SK-N-SH treated with all-trans-retinoic acid at 6 μM for 48 hours (cell line): ENCODE data around the gene CPNE8.
A peak's percentile ranks its signal among the peaks of the same experiment; 100 is the strongest.

ENCODE experiments used
- ATAC-seq: fragments of 200-7000 bp; cut with Tn5 transposase; 3 replicates; pipeline ENCODE4 v1.9.1; 2020; ENCODE audit warnings: mild to moderate bottlenecking, moderate library complexity
- ARNTL ChIP-seq: fragments of 450-650 bp; formaldehyde crosslinking; IDR thresholded peaks from 2 replicates; pipeline ENCODE4 v1.5.0; 2020; ENCODE audit warnings: low read depth, mild to moderate bottlenecking, moderate library complexity, borderline replicate concordance
- BACH2 ChIP-seq: fragments of 250-450 bp; sonication (Bioruptor Pico); IDR thresholded peaks from 2 replicates; pipeline ENCODE4 v1.9.0; 2021; ENCODE audit warnings: mild to moderate bottlenecking, borderline replicate concordance
- CSDC2 ChIP-seq: fragments of 250-450 bp; sonication (Bioruptor Pico); IDR thresholded peaks from 2 replicates; pipeline ENCODE4 v1.5.0; 2020; ENCODE audit warnings: mild to moderate bottlenecking, moderate library complexity
- GLIS3 ChIP-seq: fragments of 250-450 bp; sonication (Bioruptor Pico); IDR thresholded peaks from 2 replicates; pipeline ENCODE4 v1.5.0; 2020; ENCODE audit warnings: mild to moderate bottlenecking, moderate library complexity
- ISL1 ChIP-seq: fragments of 250-450 bp; sonication (Bioruptor Pico); IDR thresholded peaks from 2 replicates; pipeline ENCODE4 v2.1.2; 2022; ENCODE audit warnings: mild to moderate bottlenecking, moderate library complexity
- OSR1 ChIP-seq: fragments of 250-450 bp; sonication (Bioruptor Pico); IDR thresholded peaks from 2 replicates; pipeline ENCODE4 v1.8.0; 2022; ENCODE audit warnings: moderate library complexity, mild to moderate bottlenecking, inconsistent platforms
- PPARA ChIP-seq: fragments of 250-450 bp; sonication (Bioruptor Pico); IDR thresholded peaks from 2 replicates; pipeline ENCODE4 v1.5.0; 2020; ENCODE audit warnings: mild to moderate bottlenecking, borderline replicate concordance
- RARB ChIP-seq: fragments of 250-450 bp; sonication (Bioruptor Pico); IDR thresholded peaks from 2 replicates; pipeline ENCODE4 v1.8.0; 2021; ENCODE audit warnings: mild to moderate bottlenecking, moderate library complexity
- SNAI2 ChIP-seq: fragments of 250-450 bp; sonication (Bioruptor Pico); IDR thresholded peaks from 2 replicates; pipeline ENCODE4 v1.5.0; 2020; ENCODE audit warnings: mild to moderate bottlenecking, moderate library complexity
- TCF4 ChIP-seq: fragments of 250-450 bp; sonication (Bioruptor Pico); IDR thresholded peaks from 2 replicates; pipeline ENCODE4 v1.8.0; 2021; ENCODE audit warnings: mild to moderate bottlenecking, moderate library complexity, borderline replicate concordance
- TOX ChIP-seq: fragments of 250-450 bp; sonication (Bioruptor Pico); IDR thresholded peaks from 2 replicates; pipeline ENCODE4 v1.8.0; 2021; ENCODE audit warnings: mild to moderate bottlenecking, moderate library complexity, borderline replicate concordance
- ZC3H10 ChIP-seq: fragments of 250-450 bp; sonication (Bioruptor Pico); IDR thresholded peaks from 2 replicates; pipeline ENCODE4 v1.5.1; 2021; ENCODE audit warnings: mild to moderate bottlenecking, moderate library complexity
- ZFP3 ChIP-seq: fragments of 250-450 bp; sonication (Bioruptor Pico); IDR thresholded peaks from 2 replicates; pipeline ENCODE4 v1.5.0; 2020; ENCODE audit warnings: mild to moderate bottlenecking, moderate library complexity
- ZFP30 ChIP-seq: fragments of 450-650 bp; formaldehyde crosslinking; IDR thresholded peaks from 2 replicates; pipeline ENCODE4 v1.5.0; 2022; ENCODE audit warnings: mild to moderate bottlenecking, moderate library complexity
- ZNF565 ChIP-seq: fragments of 450-650 bp; formaldehyde crosslinking; conservative IDR thresholded peaks from 2 replicates; pipeline ENCODE4 v1.5.0; 2020; ENCODE audit warnings: low read depth, mild to moderate bottlenecking, moderate library complexity
- ZNF8 ChIP-seq: fragments of 450-650 bp; formaldehyde crosslinking; IDR thresholded peaks from 2 replicates; pipeline ENCODE4 v1.5.0; 2020; ENCODE audit warnings: mild to moderate bottlenecking, moderate library complexity
- TF ChIP-seq, protein P1 (sequence below): fragments of 250-450 bp; sonication (Bioruptor Pico); IDR thresholded peaks from 2 replicates; pipeline ENCODE4 v1.8.0; 2021; ENCODE audit warnings: low read depth, mild to moderate bottlenecking, moderate library complexity, borderline replicate concordance
- TF ChIP-seq, protein P2 (sequence below): fragments of 250-450 bp; sonication (Bioruptor Pico); IDR thresholded peaks from 2 replicates; pipeline ENCODE4 v1.5.1; 2020; ENCODE audit warnings: low read depth, mild to moderate bottlenecking, moderate library complexity
- TF ChIP-seq, protein P3 (sequence below): fragments of 250-450 bp; sonication (Bioruptor Pico); IDR thresholded peaks from 2 replicates; pipeline ENCODE4 v1.5.0; 2020; ENCODE audit warnings: mild to moderate bottlenecking, moderate library complexity
- TF ChIP-seq, protein P4 (sequence below): fragments of 250-450 bp; sonication (Bioruptor Pico); IDR thresholded peaks from 2 replicates; pipeline ENCODE4 v1.5.1; 2021; ENCODE audit warnings: mild to moderate bottlenecking, moderate library complexity
- TF ChIP-seq, protein P5 (sequence below): fragments of 250-450 bp; sonication (Bioruptor Pico); IDR thresholded peaks from 2 replicates; pipeline ENCODE4 v1.8.0; 2020; ENCODE audit warnings: mild to moderate bottlenecking, moderate library complexity, borderline replicate concordance

CPNE8 gene

DNA sequence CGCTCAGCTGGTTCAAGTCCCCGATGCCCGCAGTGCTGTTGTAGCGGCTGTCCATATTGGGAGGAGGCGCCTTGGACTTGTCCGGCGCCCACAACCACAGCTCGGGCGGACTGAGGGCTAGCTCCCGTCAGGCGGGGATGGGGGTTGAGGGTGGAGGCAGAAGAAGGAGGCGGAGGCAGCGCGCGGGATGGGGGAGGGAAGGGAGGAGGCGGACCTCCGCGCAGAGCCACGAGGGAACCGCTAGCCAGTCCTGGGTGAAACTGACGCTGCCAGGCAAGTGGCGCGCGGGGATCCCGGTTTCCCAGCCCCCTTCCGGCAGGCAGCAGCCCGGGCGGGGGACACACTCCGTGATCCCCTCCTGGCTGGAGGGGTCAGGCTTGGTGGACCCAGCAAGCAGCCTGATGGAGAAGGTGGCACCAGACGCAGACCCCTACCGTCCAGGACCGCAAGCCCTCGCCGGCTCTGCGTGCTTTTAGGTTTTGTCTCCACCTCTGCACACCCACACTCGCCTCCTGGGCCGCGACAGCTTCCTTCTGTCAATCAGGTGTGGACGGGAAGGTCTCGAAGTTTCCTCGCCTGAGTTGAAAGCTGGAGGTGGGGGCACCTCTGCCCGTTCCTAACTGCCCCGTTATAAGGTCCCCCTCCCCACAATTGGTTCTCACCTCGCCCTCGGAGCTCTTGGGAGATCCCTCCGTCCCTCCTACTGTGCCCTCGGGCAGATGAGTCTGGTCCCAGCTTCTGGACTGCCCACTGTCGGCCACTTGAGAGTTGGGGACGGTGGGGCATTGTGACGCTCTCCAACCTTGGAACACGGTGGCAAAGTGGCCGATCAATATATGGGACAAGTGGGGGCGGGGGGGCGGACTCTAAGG is at the start of gene CPNE8:
TSS of gene CPNE8 (minus strand) at position 112 of the 872 bp plus-strand sequence. CDS start at position 55, 57 bp downstream.
- ATAC-seq, result peak; percentile 33
- TF ChIP-seq ZC3H10 (no peak), RARB (CRISPR knock-in tag) (no peak), OSR1 (CRISPR knock-in tag) (no peak), BACH2 (CRISPR knock-in tag) (no peak), ZNF8 (CRISPR knock-in tag) (no peak), ZFP30 (CRISPR knock-in tag) (no peak), ARNTL (CRISPR knock-in tag) (no peak), ZFP3 (CRISPR knock-in tag) (no peak), TOX (CRISPR knock-in tag) (no peak), SNAI2 (CRISPR knock-in tag) (no peak), ISL1 (no peak), GLIS3 (no peak)

DNA sequence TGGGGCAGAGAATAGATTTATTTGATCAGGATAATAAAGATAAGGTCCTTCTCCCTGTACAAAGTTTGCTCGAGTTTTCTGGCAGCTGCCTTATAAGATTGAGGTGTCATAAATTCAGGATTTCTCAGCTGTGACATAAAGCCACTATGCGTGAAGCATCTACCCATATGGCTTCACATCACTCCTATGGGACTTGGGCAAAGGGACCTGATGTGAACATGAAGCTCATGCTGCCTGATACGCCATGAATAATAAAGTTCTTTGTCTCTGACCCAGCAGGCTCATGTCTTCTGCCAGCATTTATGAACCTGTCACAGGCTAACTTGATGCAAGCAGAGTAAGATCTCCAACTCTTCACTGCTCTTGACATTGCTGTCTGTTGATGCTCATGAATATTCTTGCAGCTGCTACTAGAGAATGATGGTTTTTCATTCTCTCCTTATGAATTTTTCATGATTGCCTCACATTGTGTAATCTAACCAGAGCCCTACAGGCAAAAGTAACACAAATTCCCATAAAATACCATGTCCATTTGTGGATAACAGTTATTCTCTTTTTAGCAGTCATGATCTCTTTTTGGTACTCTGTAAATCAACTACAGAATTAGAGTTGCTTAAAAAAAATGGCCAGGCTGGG is 49.0 kb upstream of the CPNE8 start:
- no peak for ATAC-seq
- TF ChIP-seq TOX (CRISPR knock-in tag) (no peak), ZC3H10 (no peak), ZFP3 (CRISPR knock-in tag) (no peak), ZFP30 (CRISPR knock-in tag) (no peak), BACH2 (CRISPR knock-in tag) (no peak), ZNF8 (CRISPR knock-in tag) (no peak), OSR1 (CRISPR knock-in tag) (no peak), SNAI2 (CRISPR knock-in tag) (no peak), ARNTL (CRISPR knock-in tag) (no peak), RARB (CRISPR knock-in tag) (no peak), PPARA (CRISPR knock-in tag) (no peak), TCF4 (CRISPR knock-in tag) (no peak), ISL1 (no peak)
- TF ChIP-seq, protein P1, sequence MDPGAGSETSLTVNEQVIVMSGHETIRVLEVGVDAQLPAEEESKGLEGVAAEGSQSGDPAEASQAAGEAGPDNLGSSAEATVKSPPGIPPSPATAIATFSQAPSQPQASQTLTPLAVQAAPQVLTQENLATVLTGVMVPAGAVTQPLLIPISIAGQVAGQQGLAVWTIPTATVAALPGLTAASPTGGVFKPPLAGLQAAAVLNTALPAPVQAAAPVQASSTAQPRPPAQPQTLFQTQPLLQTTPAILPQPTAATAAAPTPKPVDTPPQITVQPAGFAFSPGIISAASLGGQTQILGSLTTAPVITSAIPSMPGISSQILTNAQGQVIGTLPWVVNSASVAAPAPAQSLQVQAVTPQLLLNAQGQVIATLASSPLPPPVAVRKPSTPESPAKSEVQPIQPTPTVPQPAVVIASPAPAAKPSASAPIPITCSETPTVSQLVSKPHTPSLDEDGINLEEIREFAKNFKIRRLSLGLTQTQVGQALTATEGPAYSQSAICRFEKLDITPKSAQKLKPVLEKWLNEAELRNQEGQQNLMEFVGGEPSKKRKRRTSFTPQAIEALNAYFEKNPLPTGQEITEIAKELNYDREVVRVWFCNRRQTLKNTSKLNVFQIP, result no peak
- TF ChIP-seq, protein P2, sequence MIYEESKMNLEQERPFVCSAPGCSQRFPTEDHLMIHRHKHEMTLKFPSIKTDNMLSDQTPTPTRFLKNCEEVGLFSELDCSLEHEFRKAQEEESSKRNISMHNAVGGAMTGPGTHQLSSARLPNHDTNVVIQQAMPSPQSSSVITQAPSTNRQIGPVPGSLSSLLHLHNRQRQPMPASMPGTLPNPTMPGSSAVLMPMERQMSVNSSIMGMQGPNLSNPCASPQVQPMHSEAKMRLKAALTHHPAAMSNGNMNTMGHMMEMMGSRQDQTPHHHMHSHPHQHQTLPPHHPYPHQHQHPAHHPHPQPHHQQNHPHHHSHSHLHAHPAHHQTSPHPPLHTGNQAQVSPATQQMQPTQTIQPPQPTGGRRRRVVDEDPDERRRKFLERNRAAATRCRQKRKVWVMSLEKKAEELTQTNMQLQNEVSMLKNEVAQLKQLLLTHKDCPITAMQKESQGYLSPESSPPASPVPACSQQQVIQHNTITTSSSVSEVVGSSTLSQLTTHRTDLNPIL, result no peak
- TF ChIP-seq, protein P3, sequence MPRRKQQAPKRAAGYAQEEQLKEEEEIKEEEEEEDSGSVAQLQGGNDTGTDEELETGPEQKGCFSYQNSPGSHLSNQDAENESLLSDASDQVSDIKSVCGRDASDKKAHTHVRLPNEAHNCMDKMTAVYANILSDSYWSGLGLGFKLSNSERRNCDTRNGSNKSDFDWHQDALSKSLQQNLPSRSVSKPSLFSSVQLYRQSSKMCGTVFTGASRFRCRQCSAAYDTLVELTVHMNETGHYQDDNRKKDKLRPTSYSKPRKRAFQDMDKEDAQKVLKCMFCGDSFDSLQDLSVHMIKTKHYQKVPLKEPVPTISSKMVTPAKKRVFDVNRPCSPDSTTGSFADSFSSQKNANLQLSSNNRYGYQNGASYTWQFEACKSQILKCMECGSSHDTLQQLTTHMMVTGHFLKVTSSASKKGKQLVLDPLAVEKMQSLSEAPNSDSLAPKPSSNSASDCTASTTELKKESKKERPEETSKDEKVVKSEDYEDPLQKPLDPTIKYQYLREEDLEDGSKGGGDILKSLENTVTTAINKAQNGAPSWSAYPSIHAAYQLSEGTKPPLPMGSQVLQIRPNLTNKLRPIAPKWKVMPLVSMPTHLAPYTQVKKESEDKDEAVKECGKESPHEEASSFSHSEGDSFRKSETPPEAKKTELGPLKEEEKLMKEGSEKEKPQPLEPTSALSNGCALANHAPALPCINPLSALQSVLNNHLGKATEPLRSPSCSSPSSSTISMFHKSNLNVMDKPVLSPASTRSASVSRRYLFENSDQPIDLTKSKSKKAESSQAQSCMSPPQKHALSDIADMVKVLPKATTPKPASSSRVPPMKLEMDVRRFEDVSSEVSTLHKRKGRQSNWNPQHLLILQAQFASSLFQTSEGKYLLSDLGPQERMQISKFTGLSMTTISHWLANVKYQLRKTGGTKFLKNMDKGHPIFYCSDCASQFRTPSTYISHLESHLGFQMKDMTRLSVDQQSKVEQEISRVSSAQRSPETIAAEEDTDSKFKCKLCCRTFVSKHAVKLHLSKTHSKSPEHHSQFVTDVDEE (CRISPR knock-in tag), result no peak

DNA sequence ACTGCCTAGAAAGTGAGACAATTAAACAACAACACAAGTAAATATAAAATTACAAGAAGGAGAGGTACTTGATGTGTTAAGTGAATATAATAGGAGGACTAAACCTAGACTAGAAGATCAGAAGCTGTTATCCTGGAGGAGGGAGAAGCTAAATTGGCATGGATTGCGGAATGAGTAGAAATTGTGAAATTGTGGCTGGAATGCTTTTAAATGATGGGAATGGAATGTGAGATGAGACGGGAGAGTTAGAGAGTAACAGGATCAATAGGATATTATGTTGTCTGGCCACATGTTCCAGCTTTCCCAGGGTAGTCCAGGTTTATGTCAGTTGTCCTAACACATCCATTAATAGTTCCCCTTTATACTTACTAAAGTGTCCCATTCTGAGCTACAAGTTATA is 44.0 kb upstream of the CPNE8 start:
- TF ChIP-seq ISL1 (peak; percentile 66), ZC3H10 (no peak), ZNF565 (CRISPR knock-in tag) (no peak), GLIS3 (no peak)
- TF ChIP-seq, protein P1, result no peak
- no peak for ATAC-seq

DNA sequence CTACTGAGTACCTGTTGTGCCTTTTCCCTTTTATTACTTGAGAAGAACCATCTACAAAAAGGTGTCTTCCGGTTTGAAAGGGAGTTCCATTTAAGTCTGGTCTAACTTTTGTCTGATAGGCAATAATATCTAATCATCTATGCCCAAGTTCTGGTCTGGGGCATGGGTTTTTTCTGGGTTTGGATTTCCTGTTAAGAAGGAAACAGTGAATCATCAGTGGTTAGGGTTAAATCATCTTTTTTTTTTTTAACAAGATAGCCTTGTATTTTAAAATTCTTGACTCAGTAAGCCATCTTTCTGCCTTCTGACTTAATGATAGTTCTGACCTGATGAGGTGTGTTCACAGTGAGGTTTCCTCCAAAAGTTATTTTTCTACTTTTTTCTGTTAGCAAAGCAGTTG is 29.3 kb upstream of the CPNE8 start:
- no peak for ATAC-seq
- TF ChIP-seq, protein P2, result no peak
- TF ChIP-seq, protein P4, sequence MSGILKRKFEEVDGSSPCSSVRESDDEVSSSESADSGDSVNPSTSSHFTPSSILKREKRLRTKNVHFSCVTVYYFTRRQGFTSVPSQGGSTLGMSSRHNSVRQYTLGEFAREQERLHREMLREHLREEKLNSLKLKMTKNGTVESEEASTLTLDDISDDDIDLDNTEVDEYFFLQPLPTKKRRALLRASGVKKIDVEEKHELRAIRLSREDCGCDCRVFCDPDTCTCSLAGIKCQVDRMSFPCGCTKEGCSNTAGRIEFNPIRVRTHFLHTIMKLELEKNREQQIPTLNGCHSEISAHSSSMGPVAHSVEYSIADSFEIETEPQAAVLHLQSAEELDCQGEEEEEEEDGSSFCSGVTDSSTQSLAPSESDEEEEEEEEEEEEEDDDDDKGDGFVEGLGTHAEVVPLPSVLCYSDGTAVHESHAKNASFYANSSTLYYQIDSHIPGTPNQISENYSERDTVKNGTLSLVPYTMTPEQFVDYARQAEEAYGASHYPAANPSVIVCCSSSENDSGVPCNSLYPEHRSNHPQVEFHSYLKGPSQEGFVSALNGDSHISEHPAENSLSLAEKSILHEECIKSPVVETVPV, result no peak
- TF ChIP-seq SNAI2 (CRISPR knock-in tag), result no peak
- TF ChIP-seq CSDC2 (CRISPR knock-in tag), result no peak
- TF ChIP-seq, protein P5, sequence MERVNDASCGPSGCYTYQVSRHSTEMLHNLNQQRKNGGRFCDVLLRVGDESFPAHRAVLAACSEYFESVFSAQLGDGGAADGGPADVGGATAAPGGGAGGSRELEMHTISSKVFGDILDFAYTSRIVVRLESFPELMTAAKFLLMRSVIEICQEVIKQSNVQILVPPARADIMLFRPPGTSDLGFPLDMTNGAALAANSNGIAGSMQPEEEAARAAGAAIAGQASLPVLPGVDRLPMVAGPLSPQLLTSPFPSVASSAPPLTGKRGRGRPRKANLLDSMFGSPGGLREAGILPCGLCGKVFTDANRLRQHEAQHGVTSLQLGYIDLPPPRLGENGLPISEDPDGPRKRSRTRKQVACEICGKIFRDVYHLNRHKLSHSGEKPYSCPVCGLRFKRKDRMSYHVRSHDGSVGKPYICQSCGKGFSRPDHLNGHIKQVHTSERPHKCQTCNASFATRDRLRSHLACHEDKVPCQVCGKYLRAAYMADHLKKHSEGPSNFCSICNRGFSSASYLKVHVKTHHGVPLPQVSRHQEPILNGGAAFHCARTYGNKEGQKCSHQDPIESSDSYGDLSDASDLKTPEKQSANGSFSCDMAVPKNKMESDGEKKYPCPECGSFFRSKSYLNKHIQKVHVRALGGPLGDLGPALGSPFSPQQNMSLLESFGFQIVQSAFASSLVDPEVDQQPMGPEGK (CRISPR knock-in tag), result no peak
- no peak for TF ChIP-seq GLIS3
